ENCODE measurements around the gene PRAMEF33. TPM values are rescaled to one million over a fixed set of nuclear protein-coding genes. Genes with fewer than 3 reads are reported as not detected.
"Not testable (repeated sequence)": the region's sequence is repeated elsewhere in the genome, so short reads cannot be mapped to it uniquely, and the experiment has no call there.

The PRAMEF33 gene
- not detected for total RNA-seq
- polyA plus RNA-seq = not detected
- not detected for total RNA-seq

DNA sequence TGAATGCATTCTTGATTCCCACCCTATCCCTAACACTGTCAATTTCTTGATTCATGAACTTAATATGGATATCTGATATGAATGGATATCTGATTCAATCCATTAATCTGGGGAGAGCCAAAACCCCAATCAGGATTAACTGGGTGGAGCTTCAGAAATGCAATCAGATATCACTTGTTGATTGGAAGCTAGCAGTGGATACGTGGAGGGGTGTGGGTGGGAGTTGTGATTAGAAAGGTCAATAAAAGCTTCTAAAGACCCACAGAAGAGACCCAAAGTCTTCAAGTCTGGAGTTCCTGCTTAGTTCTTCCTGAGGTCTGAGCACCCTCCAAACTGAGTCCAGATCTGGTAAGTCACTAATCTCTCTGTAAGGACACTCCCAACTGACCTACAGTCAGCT lies at the start of gene PRAMEF33:
Gene PRAMEF33 (plus strand): TSS at position 301 of the 400 bp plus-strand sequence. CDS start 2,416 bp downstream, outside the sequence.
- H3K4me1 Mint-ChIP-seq; ATAC-seq; H3K4me1 ChIP-seq (ENCODE audit: control insufficient read depth in 2 of 2, insufficient read depth in 2 of 2, low read length in 2 of 2); DNase-seq; H3K27ac Mint-ChIP-seq; H3K27me3 Mint-ChIP-seq; intact Hi-C loops (cut with micrococcal nuclease); H3K4me3 ChIP-seq (ENCODE audit: low read length); H3K9me3 ChIP-seq (ENCODE audit: control insufficient read depth in 2 of 3, low read length in 3 of 3); POLR2A ChIA-PET; H3K36me3 Mint-ChIP-seq; H3K9me3 Mint-ChIP-seq; H3K27me3 ChIP-seq (ENCODE audit: control insufficient read depth in 2 of 2, insufficient read depth in 2 of 2, low read length in 2 of 2); H3K27ac ChIP-seq (ENCODE audit: low read depth, low read length); CTCF ChIA-PET; H3K36me3 ChIP-seq (ENCODE audit: control insufficient read depth in 2 of 3, insufficient read depth in 3 of 3, low read length in 3 of 3); H3K4me3 Mint-ChIP-seq: not testable (repeated sequence)

DNA sequence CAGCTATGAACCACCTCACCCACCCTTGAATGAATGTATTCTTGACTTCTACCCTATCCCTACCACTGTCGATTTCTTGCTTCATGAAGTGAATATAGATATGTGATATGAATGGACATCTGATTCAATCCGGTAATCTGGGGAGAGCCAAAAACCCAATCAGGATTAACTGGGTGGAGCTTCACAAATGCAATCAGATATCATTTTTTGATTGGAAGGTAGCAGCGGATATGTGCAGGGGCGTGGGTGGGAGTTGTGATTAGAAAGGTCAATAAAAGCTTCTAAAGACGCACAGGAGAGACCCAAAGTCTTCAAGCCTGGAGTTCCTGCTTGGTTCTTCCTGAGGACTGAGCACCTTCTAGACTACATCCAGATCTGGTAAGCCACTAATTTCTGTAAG lies 49.4 kb upstream of the PRAMEF33 start, which contains the start of gene PRAMEF5:
Gene PRAMEF5 (plus strand): TSS at position 301 of the 400 bp plus-strand sequence. CDS start 5,071 bp downstream, outside the sequence.
- H3K4me1 Mint-ChIP-seq; DNase-seq; H3K27ac Mint-ChIP-seq; H3K27me3 Mint-ChIP-seq; intact Hi-C loops (cut with micrococcal nuclease); H3K27me3 ChIP-seq (ENCODE audit: control insufficient read depth in 2 of 2, insufficient read depth in 2 of 2, low read length in 2 of 2); H3K36me3 Mint-ChIP-seq; H3K27ac ChIP-seq (ENCODE audit: low read depth, low read length); H3K4me1 ChIP-seq (ENCODE audit: control insufficient read depth in 2 of 2, insufficient read depth in 2 of 2, low read length in 2 of 2); H3K9me3 Mint-ChIP-seq; H3K36me3 ChIP-seq (ENCODE audit: control insufficient read depth in 2 of 3, insufficient read depth in 3 of 3, low read length in 3 of 3); H3K4me3 ChIP-seq (ENCODE audit: low read length); H3K9me3 ChIP-seq (ENCODE audit: control insufficient read depth in 2 of 3, low read length in 3 of 3); H3K4me3 Mint-ChIP-seq; POLR2A ChIA-PET; ATAC-seq; CTCF ChIA-PET: not testable (repeated sequence)

GRCh38 chr1:13265124-13265523 lies 38.2 kb upstream of the PRAMEF33 start:
- H3K27me3 Mint-ChIP-seq; ATAC-seq; H3K4me1 Mint-ChIP-seq; H3K9me3 Mint-ChIP-seq; CTCF ChIA-PET; H3K36me3 ChIP-seq (ENCODE audit: control insufficient read depth in 2 of 3, insufficient read depth in 3 of 3, low read length in 3 of 3); DNase-seq; POLR2A ChIA-PET; H3K27ac Mint-ChIP-seq; H3K27ac ChIP-seq (ENCODE audit: low read depth, low read length); H3K36me3 Mint-ChIP-seq; H3K4me3 Mint-ChIP-seq; H3K27me3 ChIP-seq (ENCODE audit: control insufficient read depth in 2 of 2, insufficient read depth in 2 of 2, low read length in 2 of 2); H3K9me3 ChIP-seq (ENCODE audit: control insufficient read depth in 2 of 3, low read length in 3 of 3); H3K4me1 ChIP-seq (ENCODE audit: control insufficient read depth in 2 of 2, insufficient read depth in 2 of 2, low read length in 2 of 2); H3K4me3 ChIP-seq (ENCODE audit: low read length); intact Hi-C loops (cut with micrococcal nuclease): not testable (repeated sequence)

GRCh38 chr1:13277016-13277415 lies 26.3 kb upstream of the PRAMEF33 start:
- H3K4me1 Mint-ChIP-seq; H3K9me3 Mint-ChIP-seq; H3K27ac ChIP-seq (ENCODE audit: low read depth, low read length); H3K9me3 ChIP-seq (ENCODE audit: control insufficient read depth in 2 of 3, low read length in 3 of 3); H3K4me1 ChIP-seq (ENCODE audit: control insufficient read depth in 2 of 2, insufficient read depth in 2 of 2, low read length in 2 of 2); H3K4me3 Mint-ChIP-seq; H3K27ac Mint-ChIP-seq; CTCF ChIA-PET; ATAC-seq; H3K36me3 Mint-ChIP-seq; H3K27me3 ChIP-seq (ENCODE audit: control insufficient read depth in 2 of 2, insufficient read depth in 2 of 2, low read length in 2 of 2); intact Hi-C loops (cut with micrococcal nuclease); H3K36me3 ChIP-seq (ENCODE audit: control insufficient read depth in 2 of 3, insufficient read depth in 3 of 3, low read length in 3 of 3); DNase-seq; POLR2A ChIA-PET; H3K27me3 Mint-ChIP-seq; H3K4me3 ChIP-seq (ENCODE audit: low read length): not testable (repeated sequence)

DNA sequence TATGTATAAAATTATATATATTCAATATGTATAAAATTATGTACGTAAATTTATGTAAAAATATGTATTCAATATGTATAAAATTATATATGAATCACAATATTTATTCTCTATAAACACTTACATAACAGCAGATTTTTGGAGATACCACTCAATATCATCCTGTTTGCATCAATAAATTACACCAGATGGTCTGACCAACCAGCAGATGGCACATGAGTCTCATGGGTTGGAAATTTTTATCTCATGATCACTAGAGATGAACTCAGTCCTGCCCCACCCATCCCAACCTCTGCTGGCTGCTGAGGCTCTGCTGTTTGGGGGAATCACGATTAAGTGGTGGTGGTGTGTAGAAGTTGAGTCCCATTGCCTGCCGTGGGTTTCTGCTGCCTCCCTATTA lies 23.7 kb upstream of the PRAMEF33 start:
- H3K4me1 ChIP-seq (ENCODE audit: control insufficient read depth in 2 of 2, insufficient read depth in 2 of 2, low read length in 2 of 2); H3K27ac Mint-ChIP-seq; ATAC-seq; H3K9me3 ChIP-seq (ENCODE audit: control insufficient read depth in 2 of 3, low read length in 3 of 3); H3K4me1 Mint-ChIP-seq; H3K27ac ChIP-seq (ENCODE audit: low read depth, low read length); H3K27me3 ChIP-seq (ENCODE audit: control insufficient read depth in 2 of 2, insufficient read depth in 2 of 2, low read length in 2 of 2); CTCF ChIA-PET; H3K36me3 ChIP-seq (ENCODE audit: control insufficient read depth in 2 of 3, insufficient read depth in 3 of 3, low read length in 3 of 3); intact Hi-C loops (cut with micrococcal nuclease); H3K4me3 ChIP-seq (ENCODE audit: low read length); H3K4me3 Mint-ChIP-seq; POLR2A ChIA-PET; H3K36me3 Mint-ChIP-seq; DNase-seq; H3K27me3 Mint-ChIP-seq; H3K9me3 Mint-ChIP-seq: not testable (repeated sequence)

GRCh38 chr1:13285037-13285436 lies 18.3 kb upstream of the PRAMEF33 start, which contains the start of gene PRAMEF8:
Gene PRAMEF8 (minus strand): TSS chr1:13285137. CDS start chr1:13284091, 1,046 bp downstream.
- H3K27me3 ChIP-seq (ENCODE audit: control insufficient read depth in 2 of 2, insufficient read depth in 2 of 2, low read length in 2 of 2); H3K27ac ChIP-seq (ENCODE audit: low read depth, low read length); H3K36me3 ChIP-seq (ENCODE audit: control insufficient read depth in 2 of 3, insufficient read depth in 3 of 3, low read length in 3 of 3); H3K4me3 Mint-ChIP-seq; ATAC-seq; H3K9me3 Mint-ChIP-seq; H3K9me3 ChIP-seq (ENCODE audit: control insufficient read depth in 2 of 3, low read length in 3 of 3); H3K4me3 ChIP-seq (ENCODE audit: low read length); H3K27ac Mint-ChIP-seq; intact Hi-C loops (cut with micrococcal nuclease); H3K4me1 Mint-ChIP-seq; H3K27me3 Mint-ChIP-seq; H3K36me3 Mint-ChIP-seq; POLR2A ChIA-PET; DNase-seq; H3K4me1 ChIP-seq (ENCODE audit: control insufficient read depth in 2 of 2, insufficient read depth in 2 of 2, low read length in 2 of 2); CTCF ChIA-PET: not testable (repeated sequence)

GRCh38 chr1:13289030-13289429 lies 14.3 kb upstream of the PRAMEF33 start:
- ATAC-seq; H3K4me3 Mint-ChIP-seq; POLR2A ChIA-PET; DNase-seq; H3K4me1 ChIP-seq (ENCODE audit: control insufficient read depth in 2 of 2, insufficient read depth in 2 of 2, low read length in 2 of 2); H3K4me3 ChIP-seq (ENCODE audit: low read length); H3K9me3 ChIP-seq (ENCODE audit: control insufficient read depth in 2 of 3, low read length in 3 of 3); intact Hi-C loops (cut with micrococcal nuclease); H3K36me3 Mint-ChIP-seq; H3K27me3 ChIP-seq (ENCODE audit: control insufficient read depth in 2 of 2, insufficient read depth in 2 of 2, low read length in 2 of 2); H3K27me3 Mint-ChIP-seq; H3K27ac Mint-ChIP-seq; H3K27ac ChIP-seq (ENCODE audit: low read depth, low read length); H3K9me3 Mint-ChIP-seq; H3K4me1 Mint-ChIP-seq; CTCF ChIA-PET; H3K36me3 ChIP-seq (ENCODE audit: control insufficient read depth in 2 of 3, insufficient read depth in 3 of 3, low read length in 3 of 3): not testable (repeated sequence)
